ENCODE data around the gene PARVB.

DNA sequence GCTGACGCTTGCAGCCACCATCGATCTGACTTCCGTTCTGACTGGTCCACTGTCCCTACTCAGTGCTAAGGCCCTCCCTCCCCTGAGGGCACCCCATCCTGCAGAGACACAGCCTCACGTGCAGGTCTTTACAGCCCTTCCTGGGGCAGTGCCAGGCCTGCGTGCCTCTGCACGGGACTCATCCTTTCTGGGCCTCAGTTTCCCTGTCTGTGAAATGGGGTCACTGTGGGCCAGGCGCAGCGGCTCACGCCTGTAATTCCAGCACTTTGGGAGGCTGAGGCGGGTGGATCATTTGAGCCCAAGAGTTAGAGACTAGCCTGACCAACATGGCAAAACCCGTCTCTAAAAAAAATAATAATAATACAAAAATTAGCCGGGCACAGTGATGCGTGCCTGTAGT, 138.9 kb downstream of the PARVB start:
- TF ChIP-seq, protein P1, sequence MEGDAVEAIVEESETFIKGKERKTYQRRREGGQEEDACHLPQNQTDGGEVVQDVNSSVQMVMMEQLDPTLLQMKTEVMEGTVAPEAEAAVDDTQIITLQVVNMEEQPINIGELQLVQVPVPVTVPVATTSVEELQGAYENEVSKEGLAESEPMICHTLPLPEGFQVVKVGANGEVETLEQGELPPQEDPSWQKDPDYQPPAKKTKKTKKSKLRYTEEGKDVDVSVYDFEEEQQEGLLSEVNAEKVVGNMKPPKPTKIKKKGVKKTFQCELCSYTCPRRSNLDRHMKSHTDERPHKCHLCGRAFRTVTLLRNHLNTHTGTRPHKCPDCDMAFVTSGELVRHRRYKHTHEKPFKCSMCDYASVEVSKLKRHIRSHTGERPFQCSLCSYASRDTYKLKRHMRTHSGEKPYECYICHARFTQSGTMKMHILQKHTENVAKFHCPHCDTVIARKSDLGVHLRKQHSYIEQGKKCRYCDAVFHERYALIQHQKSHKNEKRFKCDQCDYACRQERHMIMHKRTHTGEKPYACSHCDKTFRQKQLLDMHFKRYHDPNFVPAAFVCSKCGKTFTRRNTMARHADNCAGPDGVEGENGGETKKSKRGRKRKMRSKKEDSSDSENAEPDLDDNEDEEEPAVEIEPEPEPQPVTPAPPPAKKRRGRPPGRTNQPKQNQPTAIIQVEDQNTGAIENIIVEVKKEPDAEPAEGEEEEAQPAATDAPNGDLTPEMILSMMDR (IDR thresholded peaks at IDR 0.05; ENCODE audit: low read depth, low read length), result no peak
- TF ChIP-seq POLR2A (IDR thresholded peaks at IDR 0.05; ENCODE audit: extremely low read depth, insufficient read length) (no peak), MYC (IDR thresholded peaks at IDR 0.05; ENCODE audit: low read depth, low read length) (no peak)
- TF ChIP-seq, protein P2, sequence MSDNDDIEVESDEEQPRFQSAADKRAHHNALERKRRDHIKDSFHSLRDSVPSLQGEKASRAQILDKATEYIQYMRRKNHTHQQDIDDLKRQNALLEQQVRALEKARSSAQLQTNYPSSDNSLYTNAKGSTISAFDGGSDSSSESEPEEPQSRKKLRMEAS (IDR thresholded peaks at IDR 0.05; ENCODE audit: low read depth, low read length), result no peak
